GM23248 (cell line): ENCODE measurements around the gene LATS1.
"Not testable (repeated sequence)": the region's sequence is repeated elsewhere in the genome, so short reads cannot be mapped to it uniquely, and the experiment has no call there.

Experiments
- EZH2 ChIP-seq: fragments of 200-600 bp; sonication (generic); IDR thresholded peaks from 2 replicates; pipeline ENCODE4 v1.6.1; 2018; ENCODE audit warnings: antibody characterized with exemption, mild to moderate bottlenecking; ENCODE audit not compliant: insufficient read depth, poor library complexity, severe bottlenecking
- EZH2phosphoT487 ChIP-seq: fragments of 200-600 bp; sonication (generic); IDR thresholded peaks from 2 replicates; pipeline ENCODE4 v1.6.1; 2018; ENCODE audit warnings: antibody characterized with exemption, moderate library complexity, mild to moderate bottlenecking, low read depth; ENCODE audit not compliant: insufficient read depth

DNA sequence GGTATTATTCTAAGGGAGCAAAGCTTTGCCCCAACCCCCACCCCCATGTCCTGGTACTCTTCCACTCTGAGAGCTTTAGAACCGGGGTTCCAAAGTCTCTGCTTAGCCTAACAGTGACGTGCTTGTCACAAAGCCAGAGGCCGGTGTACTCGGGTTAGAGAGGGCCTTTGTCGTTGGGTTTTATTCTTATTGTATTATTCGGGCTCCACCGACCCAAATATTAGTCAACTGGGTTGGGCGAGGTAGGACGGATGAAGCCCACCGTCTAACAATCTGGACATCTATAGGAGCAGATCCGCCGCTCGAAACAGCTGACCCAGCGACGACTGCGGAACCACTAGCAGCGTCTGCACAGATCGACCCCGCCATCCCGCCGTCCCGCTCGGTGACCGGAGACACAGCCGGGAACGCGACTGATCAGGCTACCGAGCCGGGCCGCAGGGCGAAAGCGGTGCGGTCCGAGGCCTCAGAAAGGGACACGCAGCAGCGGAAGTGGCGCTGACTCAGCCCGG, 31.2 kb upstream of the LATS1 start:
- TF ChIP-seq EZH2, EZH2phosphoT487: not testable (repeated sequence)
